Hematopoietic multipotent progenitor cell treated with erythropoietin and hydrocortisone succinate and interleukin-3 and kit ligand, for 15 days (in vitro differentiated cells): ENCODE measurements around the gene RPGRIP1L.

ENCODE experiments used
- DNase-seq: peaks from one replicate; pipeline ENCODE4 v3.0.0-alpha.2; 2015; ENCODE audit warnings: low spot score

RPGRIP1L gene

DNA sequence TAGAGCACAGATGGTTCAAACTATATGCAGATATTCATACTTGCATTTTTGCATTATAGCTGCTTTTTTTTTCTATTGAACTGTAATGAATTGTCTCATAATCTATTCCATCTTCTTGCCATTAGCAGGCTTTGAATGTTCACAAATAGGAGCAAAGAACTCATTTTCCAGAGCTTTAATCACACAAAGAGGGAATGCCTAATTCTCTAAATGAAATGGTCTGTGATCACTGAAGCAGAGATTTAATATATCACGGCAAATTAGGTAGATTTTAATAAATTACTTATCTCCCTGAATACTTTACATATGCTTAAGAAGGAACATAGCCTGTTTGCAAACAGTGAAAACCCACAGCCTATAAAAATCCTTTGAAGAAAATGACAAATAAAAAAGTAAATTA lies 103.0 kb downstream of the RPGRIP1L start:
- DNase-seq = no peak

- DNase-seq = no peak
These were observed 103.5 kb downstream of the RPGRIP1L start for GRCh38 chr16:53600126-53600525.

DNA sequence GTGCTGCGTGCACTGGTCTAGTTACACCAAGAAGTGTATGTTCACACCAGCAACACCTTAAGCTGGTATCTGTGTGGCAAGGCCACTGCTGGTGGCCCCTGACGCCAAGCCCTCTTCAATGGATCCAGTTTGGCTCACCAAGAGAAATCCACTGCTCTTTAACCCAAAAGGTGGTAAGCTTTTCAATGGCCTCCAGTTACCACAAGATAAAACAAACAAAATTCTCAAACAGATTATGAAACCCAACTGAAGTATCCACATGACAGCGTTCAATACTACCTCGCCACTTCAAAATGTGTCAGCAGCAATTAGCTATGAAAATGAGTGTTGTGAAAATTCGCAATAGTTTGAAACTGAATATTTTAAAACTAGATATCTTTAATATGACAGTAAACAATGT lies 104.1 kb downstream of the RPGRIP1L start:
- DNase-seq = no peak

DNA sequence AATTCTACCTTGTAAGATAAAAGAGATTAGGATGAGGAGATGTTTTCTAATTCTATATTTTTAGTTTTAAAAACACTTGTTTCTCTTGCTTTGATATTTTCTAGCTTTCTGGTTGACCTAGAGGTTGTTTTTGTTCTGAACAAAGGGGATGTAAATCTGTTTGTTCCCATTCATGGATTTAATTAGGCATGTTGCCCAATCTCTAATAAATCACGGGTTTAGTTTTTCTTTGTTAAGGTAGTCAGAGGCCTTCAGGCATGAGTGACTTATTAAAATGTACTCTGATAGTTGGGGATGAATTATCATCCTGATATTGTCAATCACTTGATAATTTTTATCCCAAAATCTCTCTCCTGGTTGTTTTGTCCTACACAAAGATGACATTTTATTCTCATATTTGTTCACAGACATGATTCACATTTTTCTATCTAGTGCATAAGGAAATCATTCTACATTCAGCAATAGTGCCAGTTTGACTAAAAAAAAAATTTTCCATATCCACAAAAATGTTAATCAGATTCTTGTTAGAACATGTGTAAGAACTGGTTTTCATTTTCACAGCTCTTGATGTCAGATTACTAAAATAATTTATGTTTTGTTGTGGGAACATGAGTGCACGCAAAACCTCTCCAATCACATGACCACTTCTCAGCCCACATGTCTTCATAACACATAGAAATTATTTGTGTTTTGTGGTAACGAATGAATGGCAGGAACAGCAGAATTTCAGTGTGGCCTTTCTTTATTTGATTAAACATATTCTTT lies 105.0 kb downstream of the RPGRIP1L start:
- no peak for DNase-seq

GRCh38 chr16:53597776-53598175 lies 105.9 kb downstream of the RPGRIP1L start:
- no peak for DNase-seq

DNA sequence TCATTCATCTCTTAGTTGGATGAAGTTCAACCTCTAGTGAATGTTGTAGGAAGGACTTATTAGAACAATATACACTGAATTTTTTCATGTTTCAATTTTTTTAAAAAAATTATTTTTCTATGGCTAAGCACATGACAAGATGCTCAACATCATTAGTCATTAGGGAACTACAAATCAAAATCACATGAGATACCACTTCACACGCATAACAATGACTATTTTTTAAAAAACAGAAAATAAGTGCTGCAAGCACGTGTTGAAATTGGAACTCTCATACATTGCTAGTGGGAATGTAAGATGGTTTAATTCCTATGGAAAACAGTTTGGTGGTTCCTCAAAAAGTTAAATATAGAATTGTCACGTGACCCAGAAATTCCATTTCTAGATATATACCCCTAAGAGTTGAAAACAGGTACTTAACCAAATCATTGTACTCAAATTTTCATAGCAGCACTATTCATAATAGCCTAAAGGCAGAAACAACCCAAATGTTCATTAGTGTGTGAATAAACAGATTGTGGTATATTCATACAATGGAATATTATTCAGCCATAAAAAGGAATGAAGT lies 115.5 kb downstream of the RPGRIP1L start:
- DNase-seq = no peak

DNA sequence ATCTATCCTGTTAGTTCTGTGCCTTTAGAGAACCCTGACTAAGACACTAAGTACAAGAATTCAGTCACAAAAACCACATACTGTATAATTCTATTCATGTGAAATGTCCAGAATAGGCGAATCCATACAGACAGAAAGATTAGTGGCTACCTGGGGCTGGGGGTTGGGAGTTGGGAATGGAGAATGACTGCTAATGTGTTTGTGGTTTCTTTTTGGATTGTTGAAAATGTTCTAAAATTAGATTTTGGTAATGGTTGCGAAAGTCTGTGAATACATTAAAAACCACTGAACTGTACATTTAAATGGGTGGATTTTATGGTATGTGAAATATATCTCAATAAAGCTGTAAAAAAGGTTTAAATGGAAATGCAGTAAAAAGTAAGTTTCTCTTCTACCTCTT lies 120.3 kb downstream of the RPGRIP1L start:
- DNase-seq = no peak

GRCh38 chr16:53581784-53582183 lies 121.9 kb downstream of the RPGRIP1L start:
- DNase-seq = no peak

- DNase-seq = no peak
These were observed 123.4 kb downstream of the RPGRIP1L start for GRCh38 chr16:53580038-53580802.

DNA sequence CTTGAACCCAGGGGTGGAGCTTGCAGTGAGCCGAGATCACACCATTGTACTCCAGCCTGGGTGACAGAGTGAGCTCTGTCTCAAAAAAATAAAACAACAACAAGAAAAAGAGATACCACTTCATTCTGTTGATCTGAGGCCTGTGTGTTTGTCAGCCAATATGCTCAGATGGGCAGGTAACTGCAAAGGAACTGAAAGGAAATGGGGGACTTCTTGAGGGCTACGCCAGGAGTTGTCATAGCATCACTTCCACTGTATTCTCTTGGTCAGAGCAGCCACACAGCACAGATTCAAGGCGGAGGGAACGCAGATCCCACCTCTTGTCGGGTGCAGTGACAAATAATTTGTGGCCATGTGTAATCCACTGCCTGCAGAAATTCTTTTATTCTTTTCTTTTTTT lies 126.8 kb downstream of the RPGRIP1L start:
- no peak for DNase-seq

GRCh38 chr16:53576210-53576609 lies 127.4 kb downstream of the RPGRIP1L start:
- no peak for DNase-seq

- DNase-seq = no peak
These were observed 131.9 kb downstream of the RPGRIP1L start for GRCh38 chr16:53571763-53572162.

GRCh38 chr16:53566552-53567245 lies 137.0 kb downstream of the RPGRIP1L start:
- no peak for DNase-seq

DNA sequence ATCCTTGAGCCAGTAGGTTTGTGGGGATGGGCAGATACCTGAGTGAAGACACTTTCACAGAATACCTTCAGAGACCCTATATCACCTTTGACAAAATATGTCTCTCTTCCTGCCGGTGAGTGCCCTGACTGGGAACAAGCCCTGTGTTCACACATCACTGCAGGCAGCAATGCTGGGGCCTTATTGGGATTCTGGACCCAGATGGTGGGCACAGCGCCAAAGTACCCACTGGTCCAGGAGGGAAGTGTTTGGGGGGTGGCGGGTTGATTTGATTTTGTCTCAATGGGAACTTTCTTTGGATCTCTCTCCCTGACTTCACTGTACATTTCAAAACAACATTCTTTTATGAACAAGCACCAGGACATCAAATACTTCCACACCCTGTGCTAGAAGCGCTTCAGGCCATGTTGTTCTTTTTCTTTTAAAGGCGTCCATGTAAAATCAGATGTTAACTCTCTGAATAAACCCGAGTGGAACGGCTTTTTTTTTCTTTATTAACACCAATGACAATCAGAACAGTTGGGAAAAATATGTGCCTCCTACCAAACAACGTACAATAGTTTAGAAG lies 138.3 kb downstream of the RPGRIP1L start:
- no peak for DNase-seq

GRCh38 chr16:53563426-53563825 lies 140.2 kb downstream of the RPGRIP1L start:
- DNase-seq = no peak

GRCh38 chr16:53561101-53561888 lies 142.4 kb downstream of the RPGRIP1L start:
- DNase-seq = no peak

DNA sequence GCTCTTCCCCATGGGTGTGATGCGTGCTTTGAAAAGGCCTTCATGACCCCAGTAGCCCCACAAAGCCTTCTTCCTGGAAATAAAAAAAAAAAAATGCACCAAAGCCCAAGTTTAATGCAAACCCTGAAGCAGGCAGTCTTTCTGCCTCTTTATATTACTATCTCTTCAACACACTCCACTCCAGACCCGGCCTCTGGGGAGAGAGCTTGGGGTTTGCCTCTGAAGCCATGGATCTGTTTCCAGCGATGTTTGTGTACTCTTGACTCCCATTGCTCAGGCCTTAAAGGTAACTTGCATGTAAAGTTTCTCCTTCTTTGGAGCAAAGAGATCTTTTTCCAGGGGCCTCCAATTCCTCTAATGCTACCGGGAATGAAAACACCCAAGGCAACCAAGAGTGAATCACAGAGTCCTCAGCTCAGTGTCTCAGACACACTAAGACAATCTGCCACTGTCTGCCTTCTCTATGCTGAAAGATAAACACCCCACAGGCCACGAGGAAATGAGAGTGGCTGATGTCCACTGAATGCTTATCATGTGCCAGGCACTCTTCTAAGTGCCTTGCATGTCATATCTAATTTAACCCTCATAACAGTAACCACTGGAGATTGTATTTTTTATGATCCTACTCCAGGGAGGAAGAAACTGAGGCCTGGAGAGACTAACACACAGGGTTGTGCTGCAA lies 144.2 kb downstream of the RPGRIP1L start:
- DNase-seq = no peak

GRCh38 chr16:53558710-53559109 lies 144.9 kb downstream of the RPGRIP1L start:
- no peak for DNase-seq

DNA sequence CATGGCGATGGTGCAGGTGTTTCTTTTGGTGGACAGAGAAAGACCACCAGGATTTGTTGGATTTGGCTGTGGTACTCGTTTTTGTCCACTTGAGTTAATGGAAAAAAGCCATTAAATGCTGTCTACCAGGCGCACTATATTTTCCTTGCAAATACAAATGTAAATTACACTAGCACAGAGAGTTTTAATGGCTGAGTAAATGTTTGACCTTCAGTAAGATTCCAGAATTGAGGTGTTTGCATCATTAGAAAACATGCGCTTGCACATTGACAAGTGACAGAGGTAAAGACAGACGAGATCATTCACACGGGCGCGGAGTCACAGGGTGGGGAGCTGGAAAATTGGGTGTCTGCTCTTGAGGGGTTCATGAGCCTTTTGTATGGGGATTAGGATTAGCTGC lies 147.1 kb downstream of the RPGRIP1L start:
- no peak for DNase-seq

DNA sequence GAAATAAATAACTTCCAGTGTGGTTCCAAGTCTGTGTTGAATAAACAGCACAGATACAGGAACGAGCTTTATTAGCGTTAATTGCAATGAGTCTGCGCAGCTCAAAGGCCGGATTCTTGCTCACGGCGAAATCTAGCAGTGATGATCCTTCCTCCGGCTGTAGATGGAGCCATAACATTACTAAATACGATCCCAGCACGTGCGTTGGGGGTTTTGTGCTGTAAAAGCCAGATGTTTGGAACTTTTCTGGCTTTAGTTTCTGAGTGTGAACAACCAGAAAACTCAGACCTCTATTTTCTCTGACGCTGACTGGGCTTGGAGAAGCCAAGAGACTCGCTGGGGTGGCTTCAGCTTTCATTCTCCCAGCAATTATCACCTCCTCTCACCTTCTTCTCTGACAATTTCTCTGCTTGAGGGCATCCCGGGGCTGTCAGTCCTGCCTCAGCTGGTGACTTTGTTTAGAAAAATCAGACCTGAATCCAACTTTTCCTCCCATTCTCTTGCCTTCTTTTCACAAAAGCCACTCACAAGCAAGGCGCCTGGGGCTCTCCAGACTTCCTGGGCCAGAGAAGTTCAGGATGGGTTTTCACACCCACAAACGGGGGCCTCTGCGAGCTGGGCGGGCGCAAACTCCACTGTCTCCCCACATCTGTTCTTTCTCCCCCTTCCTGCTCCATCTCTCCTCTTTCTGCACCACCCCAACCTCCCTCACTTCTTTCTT lies 153.5 kb downstream of the RPGRIP1L start:
- no peak for DNase-seq
